HTERT RPE-1 (cell line): ENCODE measurements around the gene PTGIS.

Experiments
- in situ Hi-C: fragments of 300-500 bp; cut with MboI; formaldehyde crosslinking; loops from 4 replicates; pipeline ENCODE4 v1.14.3; 2020; ENCODE audit warnings: low sequenced_read_pairs

The PTGIS gene

GRCh38 chr20:49534255-49534712 lies 33.7 kb downstream of the PTGIS start:
- in situ Hi-C loops: no loop called here

GRCh38 chr20:49532285-49532946 lies 35.5 kb downstream of the PTGIS start:
- in situ Hi-C loops: no loop called here

- in situ Hi-C loops: no loop called here
Observed at GRCh38 chr20:49529470-49529869, 38.5 kb downstream of the PTGIS start.

GRCh38 chr20:49526568-49526967 lies 41.4 kb downstream of the PTGIS start:
- in situ Hi-C loops: no loop called here

GRCh38 chr20:49526056-49526455 lies 41.9 kb downstream of the PTGIS start:
- in situ Hi-C loops: no loop called here

GRCh38 chr20:49523767-49524360 lies 44.1 kb downstream of the PTGIS start:
- in situ Hi-C loops: no loop called here

GRCh38 chr20:49521356-49521755 lies 46.6 kb downstream of the PTGIS start:
- in situ Hi-C loops: no loop called here

GRCh38 chr20:49519777-49520359 lies 48.1 kb downstream of the PTGIS start:
- in situ Hi-C loops: no loop called here

- in situ Hi-C loops: no loop called here
Observed at GRCh38 chr20:49519212-49519712, 48.7 kb downstream of the PTGIS start.

GRCh38 chr20:49518576-49518975 lies 49.4 kb downstream of the PTGIS start:
- in situ Hi-C loops: no loop called here

- in situ Hi-C loops: no loop called here
Observed at GRCh38 chr20:49517805-49518100, 50.2 kb downstream of the PTGIS start.

GRCh38 chr20:49516916-49517804 lies 50.8 kb downstream of the PTGIS start:
- in situ Hi-C loops: no loop called here

GRCh38 chr20:49515586-49515985 lies 52.4 kb downstream of the PTGIS start:
- in situ Hi-C loops: no loop called here

GRCh38 chr20:49513517-49513916 lies 54.4 kb downstream of the PTGIS start:
- in situ Hi-C loops: no loop called here

GRCh38 chr20:49513009-49513408 lies 54.9 kb downstream of the PTGIS start:
- in situ Hi-C loops: no loop called here

GRCh38 chr20:49511788-49512525 lies 56.0 kb downstream of the PTGIS start:
- in situ Hi-C loops: no loop called here

- in situ Hi-C loops: no loop called here
Observed at GRCh38 chr20:49510562-49511122, 57.3 kb downstream of the PTGIS start.

- in situ Hi-C loops: no loop called here
Observed at GRCh38 chr20:49508435-49509199, 59.3 kb downstream of the PTGIS start.

- in situ Hi-C loops: no loop called here
Observed at GRCh38 chr20:49507741-49508434, 60.0 kb downstream of the PTGIS start.
